Muscle of arm (tissue), 12 donors: ENCODE data around the gene KAT7. TPM values are rescaled to one million over a fixed set of nuclear protein-coding genes. Genes with fewer than 3 reads are reported as not detected.

ENCODE experiments used
- DNase-seq: peaks from one replicate; pipeline ENCODE4 v3.0.0-alpha.2; 2013
- polyA plus RNA-seq, 12 donors: library from polyadenylated mRNA; unstranded; fragments of 120-200 nt; gene quantifications; one replicate each; pipeline ENCODE4 v1.2.1, GENCODE V29; 2013; ENCODE audit not compliant: insufficient read length in 12 of 12

The KAT7 gene
- polyA plus RNA-seq, 12 donors, result 16.6 to 45.7 (median 31.2) TPM; not detected in 1

GRCh38 chr17:49862781-49863331 lies 74.4 kb downstream of the KAT7 start:
- DNase-seq, result no peak

- no peak for DNase-seq
Observed at GRCh38 chr17:49866019-49866380, 77.5 kb downstream of the KAT7 start.

DNA sequence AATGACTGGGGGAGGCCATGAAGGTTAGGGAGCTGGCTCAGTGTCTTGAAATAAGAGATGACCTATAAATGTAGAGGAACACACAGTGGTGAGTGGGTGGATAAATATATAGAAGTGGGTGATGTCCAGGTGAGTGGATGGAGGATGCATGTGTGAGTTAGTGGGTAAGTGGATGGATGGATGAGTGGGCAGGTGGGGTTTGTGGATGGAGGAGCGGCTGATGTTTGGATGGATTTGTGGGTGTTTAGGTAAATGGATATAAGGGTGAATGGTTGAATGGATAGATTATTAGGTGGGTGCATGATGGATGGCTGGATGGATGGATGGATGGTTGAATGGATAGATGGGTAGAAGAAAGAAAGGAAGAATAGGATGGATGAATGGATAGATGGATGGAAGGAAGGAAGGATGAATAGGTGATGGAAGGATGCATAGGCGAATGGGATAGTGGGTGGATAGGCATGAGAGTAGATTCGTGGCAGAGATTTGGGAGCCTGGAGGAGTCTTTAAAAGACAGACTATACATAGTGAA lies 78.5 kb downstream of the KAT7 start:
- no peak for DNase-seq

DNA sequence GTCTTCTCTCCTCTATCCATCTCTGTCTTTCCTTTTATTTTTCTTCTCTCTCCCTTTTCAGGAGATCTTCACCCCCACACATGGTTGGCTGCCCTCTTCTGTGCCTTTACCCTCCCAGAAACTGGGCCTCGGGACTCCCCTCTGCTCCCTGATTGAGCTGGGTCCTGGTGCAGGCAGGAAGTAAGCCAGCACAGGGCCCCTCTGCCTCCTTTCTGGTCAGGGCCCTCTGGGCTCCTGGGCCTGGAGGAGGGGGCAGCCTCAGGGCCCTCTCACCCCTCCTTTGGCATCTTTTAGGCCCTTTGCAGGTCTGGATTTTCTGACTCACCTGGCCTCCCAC lies 80.5 kb downstream of the KAT7 start:
- DNase-seq, result no peak

- DNase-seq, result no peak
Observed at GRCh38 chr17:49870298-49870697, 81.8 kb downstream of the KAT7 start.

GRCh38 chr17:49871211-49871610 lies 82.7 kb downstream of the KAT7 start:
- DNase-seq, result no peak

DNA sequence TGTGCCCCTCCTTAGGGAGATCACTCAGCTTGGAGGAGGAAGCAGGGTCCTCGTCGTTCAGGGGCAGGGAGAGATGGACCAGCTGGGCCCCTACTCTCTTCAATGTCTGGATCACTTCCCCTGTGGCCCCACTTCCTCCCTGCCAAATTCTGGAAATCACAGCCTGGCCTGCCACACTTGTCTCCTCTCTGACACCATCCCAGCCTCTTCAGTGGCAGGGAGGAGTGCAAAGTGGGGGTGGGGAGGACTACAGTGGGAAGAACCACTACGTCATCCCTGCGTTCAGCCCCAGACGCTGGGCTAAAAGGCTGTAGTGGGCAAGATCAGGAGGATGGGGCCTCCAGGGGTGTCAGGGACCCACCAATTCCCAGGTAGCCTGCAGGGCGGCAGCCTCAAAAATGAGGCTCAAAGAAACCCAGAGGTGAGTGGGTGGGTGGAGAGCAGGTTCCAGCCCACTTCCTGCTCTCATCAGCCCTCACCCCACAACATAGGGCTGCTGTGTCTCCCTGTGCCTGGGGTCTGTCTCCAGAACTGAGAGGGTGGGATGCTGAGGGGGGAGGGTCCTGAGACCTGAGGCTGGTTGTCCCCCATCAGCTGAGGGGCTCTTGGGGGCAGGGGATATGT lies 84.4 kb downstream of the KAT7 start:
- no peak for DNase-seq

GRCh38 chr17:49873466-49873865 lies 85.0 kb downstream of the KAT7 start:
- DNase-seq, result no peak

- DNase-seq, result no peak
Observed at GRCh38 chr17:49873926-49874325, 85.4 kb downstream of the KAT7 start.

DNA sequence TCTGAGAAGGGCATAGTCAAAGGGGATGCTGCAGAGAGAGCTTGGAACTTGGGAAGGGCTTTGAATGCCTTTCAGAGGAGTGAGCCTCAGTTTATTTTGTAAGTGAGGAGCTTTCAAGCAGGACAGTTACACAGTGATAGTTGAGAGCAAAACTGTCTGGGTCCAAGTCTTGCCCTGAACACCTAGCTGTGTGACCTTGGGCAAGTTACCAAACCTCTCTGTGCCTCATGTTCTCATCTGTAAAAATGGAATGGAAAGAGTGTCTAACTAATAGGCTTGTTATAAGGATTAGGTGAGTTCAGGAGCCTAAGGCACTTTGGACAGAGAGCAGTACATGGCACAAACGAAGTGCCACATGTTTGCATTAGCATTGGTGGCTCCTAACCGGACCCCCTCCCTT lies 86.4 kb downstream of the KAT7 start:
- DNase-seq, result no peak

GRCh38 chr17:49875685-49876084 lies 87.2 kb downstream of the KAT7 start:
- no peak for DNase-seq

DNA sequence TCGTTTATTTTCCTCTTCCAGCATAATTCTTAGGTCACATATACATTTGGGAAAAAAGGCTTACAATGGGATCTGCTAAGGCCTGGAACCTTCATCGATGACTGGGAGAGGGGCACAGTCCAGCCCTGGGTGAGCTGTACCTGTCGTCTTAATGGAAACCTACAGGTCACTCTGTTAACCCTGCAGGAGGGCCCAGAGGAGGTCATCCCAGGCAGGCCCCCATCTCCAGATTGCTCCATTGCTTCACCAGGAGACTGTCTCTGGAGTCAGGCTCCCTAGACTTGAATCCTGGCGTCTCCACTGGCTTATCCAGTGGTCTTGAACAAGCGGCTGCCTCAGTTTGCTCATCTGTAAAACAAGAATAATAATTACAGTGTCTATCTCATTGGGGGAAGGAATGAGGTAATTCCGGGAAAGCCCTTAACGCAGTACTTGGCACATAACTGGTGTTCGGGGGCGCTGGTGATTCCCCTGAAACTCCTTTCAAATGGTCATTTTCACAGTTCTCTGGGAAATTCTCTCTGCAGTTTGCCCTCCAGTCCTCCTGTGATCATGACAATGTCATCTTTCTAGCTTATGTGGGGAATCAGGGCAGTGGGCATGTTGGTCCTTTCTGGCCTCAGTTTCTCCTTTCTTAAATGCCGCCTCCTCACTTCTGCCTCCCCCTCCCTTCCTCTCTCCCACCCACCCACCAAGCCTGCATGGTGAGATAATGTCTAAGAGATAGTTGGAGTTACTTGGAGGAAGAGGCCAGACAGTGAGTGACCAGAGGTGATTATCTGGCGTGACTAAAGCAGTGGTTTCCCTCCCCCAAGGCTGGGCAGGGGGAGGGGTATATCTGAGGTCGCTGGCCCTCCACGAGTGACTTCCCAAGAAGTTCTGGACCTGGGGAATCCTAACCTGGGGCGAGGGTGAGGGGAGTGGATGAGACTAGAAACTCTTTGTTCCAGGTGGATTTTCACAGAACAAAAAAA lies 90.7 kb downstream of the KAT7 start:
- DNase-seq, result no peak

- peak; percentile 47 for DNase-seq
Observed at GRCh38 chr17:49880291-49881053, 92.0 kb downstream of the KAT7 start.

DNA sequence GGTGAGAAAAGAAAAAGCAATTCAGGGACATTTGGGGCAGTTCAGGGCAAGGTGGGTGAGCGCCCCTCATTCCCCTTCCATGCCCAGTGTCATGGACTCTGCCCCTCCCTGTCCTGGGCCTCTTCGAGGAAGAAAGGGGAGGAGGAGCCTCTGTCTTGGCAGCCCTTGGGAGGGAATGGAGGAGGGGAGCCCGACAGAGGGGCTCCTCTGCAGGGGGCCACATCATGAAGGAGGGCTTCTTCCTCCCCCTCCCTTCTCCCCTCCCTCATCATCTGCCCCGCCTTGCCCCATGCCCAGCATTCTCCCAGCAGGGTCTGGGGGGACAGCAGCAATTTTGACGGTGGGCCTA lies 92.5 kb downstream of the KAT7 start:
- DNase-seq, result no peak

GRCh38 chr17:49882434-49882833 lies 94.0 kb downstream of the KAT7 start:
- DNase-seq, result no peak

Other genes with a start within 250 kb of the KAT7 start
- 1 to 10 TPM in 10 of 12 donors, not detected in 2; 1.1 to 1.9 (median 1.3) TPM for gene NXPH3, start 212.8 kb upstream of the KAT7 start, polyA plus RNA-seq
- gene SPOP, start 110.6 kb upstream of the KAT7 start, polyA plus RNA-seq, result 100 to 1,000 TPM in 1 of 12 donors, 10 to 100 TPM in 11; 45.6 to 386 (median 52.3) TPM
- 10 to 100 TPM in 11 of 12 donors, not detected in 1; 45.5 to 65.5 (median 59.7) TPM for gene SLC35B1, start 80.7 kb upstream of the KAT7 start, polyA plus RNA-seq
- gene FAM117A, start 24.6 kb upstream of the KAT7 start, polyA plus RNA-seq, result 10 to 100 TPM in 11 of 12 donors, not detected in 1; 14.7 to 29.6 (median 19.3) TPM
- 1 to 10 TPM in 9 of 12 donors, under 1 TPM in 1, not detected in 2; 0.88 to 4.1 (median 1.7) TPM for gene TAC4, start 59.4 kb downstream of the KAT7 start, polyA plus RNA-seq
- gene DLX4, start 180.5 kb downstream of the KAT7 start, polyA plus RNA-seq, result 1 to 10 TPM in 1 of 12 donors, under 1 TPM in 9, not detected in 2; 0.12 to 1.2 (median 0.38) TPM
- 1 to 10 TPM in 2 of 12 donors, under 1 TPM in 3, not detected in 7; 0.09 to 6.3 (median 0.42) TPM for gene DLX3, start 206.5 kb downstream of the KAT7 start, polyA plus RNA-seq